Measurements from ENCODE around the gene KNG1.

DNA sequence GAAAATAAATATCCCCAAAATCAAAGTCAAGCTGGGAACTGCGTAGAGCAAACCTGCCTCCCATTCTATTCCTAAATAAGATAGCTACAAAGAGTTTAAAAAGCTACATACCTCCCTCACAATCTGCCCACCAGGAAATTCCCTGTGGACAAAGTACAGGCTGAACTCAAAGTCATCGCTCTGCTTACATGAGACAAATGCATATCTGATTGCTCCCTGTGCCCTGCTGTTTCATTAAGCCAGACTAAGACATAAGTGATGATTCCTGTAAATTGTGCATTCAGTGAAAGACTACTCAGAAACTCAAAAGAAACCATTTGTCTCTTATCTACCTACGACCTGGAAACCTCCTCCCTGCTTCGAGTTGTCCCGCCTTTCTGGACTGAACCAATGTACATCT, 37.7 kb downstream of the KNG1 start:
- no peak for TF ChIP-seq POLR2A (IDR thresholded peaks at IDR 0.05)
- TF ChIP-seq, protein P1, sequence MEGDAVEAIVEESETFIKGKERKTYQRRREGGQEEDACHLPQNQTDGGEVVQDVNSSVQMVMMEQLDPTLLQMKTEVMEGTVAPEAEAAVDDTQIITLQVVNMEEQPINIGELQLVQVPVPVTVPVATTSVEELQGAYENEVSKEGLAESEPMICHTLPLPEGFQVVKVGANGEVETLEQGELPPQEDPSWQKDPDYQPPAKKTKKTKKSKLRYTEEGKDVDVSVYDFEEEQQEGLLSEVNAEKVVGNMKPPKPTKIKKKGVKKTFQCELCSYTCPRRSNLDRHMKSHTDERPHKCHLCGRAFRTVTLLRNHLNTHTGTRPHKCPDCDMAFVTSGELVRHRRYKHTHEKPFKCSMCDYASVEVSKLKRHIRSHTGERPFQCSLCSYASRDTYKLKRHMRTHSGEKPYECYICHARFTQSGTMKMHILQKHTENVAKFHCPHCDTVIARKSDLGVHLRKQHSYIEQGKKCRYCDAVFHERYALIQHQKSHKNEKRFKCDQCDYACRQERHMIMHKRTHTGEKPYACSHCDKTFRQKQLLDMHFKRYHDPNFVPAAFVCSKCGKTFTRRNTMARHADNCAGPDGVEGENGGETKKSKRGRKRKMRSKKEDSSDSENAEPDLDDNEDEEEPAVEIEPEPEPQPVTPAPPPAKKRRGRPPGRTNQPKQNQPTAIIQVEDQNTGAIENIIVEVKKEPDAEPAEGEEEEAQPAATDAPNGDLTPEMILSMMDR (IDR thresholded peaks at IDR 0.05): no peak
